ENCODE data around the gene NIPAL3.
"Not testable (repeated sequence)": the region's sequence is repeated elsewhere in the genome, so short reads cannot be mapped to it uniquely, and the experiment has no call there.

NIPAL3 gene

DNA sequence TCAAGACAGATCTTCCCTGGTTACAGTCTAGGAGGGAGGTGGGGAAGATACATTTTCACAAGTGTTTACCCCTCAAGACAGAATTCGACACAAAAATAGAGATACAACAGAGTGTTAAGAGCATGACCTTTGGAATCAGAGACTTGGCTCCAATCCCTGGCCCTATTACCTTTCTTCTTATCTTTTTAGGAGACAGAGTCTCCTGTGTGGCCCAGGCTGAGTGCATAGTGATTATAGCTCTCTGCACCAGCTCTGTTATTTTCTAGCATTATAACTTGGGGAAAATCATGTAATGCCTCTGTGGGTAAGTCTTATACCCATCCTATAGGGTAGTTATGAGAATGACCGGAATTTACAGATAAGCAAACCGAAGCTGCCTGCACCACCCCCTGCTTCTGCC, 9.8 kb downstream of the NIPAL3 start:
- DNase-seq: no peak

DNA sequence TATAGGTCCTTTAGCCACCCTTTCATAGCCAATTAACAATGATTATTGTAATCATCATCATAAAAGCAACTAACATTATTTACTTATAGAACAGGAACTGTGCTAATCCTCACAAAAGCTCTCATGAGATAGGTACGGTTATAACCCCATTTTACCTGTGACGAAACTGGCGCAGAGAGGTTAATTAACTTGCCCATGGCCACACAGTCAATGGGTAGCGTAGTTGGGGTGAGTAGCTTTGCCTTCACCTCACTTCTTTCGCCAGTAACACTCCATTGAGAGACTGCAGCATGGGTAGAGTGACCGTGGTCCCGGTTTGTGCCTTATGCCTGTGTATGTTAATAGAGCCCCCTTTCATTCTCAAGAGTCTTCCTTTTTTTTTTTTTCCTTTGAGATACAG, 10.3 kb downstream of the NIPAL3 start:
- no peak for DNase-seq

DNA sequence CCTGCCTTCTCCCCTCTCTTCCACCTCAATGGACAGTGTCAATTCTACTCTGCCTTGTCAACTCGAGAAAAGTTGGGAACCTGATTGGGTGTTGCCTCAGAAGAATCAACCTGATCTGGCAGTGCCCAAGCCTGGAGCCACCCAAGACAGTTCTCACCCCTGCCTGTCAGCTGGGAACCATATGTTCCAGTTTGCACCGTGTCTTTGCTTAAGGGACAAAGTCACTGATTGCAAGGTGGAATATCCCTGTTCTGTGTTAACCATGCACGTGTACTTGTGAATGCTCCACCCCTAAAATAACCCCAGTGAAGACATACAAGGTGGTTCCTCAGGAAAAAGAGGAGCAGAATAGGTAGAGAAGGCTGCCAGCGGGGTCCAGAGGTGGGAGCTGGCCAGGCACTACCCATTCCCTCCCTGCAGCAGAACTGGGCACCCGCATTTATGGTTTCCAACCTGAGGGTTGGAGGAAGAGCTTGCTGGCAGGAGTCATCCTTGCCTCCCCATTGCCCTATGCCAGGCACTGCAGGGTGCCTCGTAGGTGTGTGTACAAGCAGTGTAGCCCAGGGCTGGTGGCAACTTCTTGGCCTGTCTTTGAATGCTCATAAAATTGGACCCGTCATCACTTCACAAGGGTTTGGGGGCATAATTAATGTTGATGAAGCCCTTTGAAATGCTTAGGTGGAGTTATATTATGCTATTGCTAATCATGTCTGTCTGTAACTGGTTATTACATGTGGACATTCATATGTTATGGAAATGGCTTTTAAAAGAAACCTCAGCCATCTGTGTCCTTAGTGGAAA, 11.3 kb downstream of the NIPAL3 start:
- no peak for DNase-seq

DNA sequence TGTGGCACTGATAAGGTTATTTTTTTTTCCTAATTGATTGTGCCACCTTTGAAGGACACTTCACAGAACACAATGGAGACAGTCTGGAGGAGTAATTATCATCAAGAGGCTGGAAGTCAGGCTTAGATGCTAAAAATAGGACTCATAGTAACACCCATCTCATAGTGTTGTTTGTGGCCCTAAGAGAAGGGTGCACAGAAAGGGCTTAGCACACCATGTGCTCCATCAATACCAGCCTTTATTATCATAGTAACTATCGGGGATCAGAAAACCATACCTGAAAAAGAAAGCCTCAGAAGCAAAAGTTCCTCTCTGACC, 11.9 kb downstream of the NIPAL3 start:
- DNase-seq: no peak

DNA sequence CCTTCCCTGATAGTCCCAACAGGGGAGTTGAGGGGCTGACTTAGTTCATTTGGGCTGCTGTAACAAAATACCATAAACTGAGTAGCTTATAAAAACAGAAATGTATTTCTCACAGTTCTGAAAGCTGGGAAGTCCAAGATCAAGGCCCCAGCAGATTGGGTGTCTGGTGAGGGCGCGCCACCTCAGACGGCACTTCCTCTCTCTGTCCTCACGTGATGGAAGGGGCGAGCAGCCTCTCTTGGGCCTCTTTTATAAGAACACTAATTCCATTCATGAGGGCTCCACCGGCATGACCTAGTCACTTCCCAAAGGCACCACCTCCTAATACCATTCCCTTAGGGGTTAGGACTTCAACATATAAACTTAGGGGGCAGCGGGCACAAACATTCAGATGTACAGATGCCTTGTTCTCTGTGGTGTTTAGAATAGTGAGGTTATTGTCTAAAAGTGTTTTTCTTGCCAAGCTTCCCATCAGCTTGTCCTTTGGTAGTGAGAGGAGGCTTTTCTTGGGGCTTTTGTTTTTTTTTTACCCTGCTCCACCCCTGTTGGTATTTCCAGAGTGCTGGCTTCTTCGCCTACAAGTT, 20.3 kb downstream of the NIPAL3 start:
- no peak for DNase-seq

DNA sequence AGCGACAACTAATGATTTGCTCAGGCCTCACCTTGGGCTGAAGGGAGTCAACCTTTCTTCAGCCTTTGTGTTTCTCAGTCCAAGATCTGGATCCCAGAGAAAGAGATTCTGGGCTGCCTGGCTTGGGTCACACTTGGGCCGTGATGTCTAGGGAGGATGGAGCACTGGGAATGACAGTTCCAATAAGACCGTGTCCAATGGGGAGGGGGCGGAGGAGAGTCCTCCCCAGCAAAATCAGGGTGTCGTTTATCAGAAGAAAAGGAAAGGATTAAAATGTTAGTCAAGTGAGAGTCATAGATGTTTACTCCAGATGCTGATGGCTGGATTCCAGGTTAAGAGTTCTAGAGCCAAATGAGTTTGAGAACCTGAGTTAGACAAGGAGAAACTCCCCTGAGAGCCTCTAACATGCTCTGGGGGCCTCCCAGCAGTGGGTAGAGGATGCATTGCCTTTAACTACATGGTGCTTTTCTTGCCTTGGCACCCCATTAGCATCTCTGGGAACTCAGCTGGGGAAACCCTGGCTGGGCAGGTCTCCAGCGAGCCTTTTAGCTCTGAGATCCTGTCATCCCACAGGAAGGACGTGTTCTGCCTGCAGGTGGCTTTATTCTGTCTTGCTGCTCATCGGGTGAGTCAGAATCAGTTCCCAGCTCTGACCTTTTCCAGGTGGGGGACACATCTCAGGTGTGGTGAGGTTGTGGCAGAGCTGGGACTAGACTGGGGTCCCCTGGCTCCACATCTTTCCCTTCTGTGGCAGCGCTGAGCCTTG, 22.2 kb downstream of the NIPAL3 start:
- DNase-seq: no peak

DNA sequence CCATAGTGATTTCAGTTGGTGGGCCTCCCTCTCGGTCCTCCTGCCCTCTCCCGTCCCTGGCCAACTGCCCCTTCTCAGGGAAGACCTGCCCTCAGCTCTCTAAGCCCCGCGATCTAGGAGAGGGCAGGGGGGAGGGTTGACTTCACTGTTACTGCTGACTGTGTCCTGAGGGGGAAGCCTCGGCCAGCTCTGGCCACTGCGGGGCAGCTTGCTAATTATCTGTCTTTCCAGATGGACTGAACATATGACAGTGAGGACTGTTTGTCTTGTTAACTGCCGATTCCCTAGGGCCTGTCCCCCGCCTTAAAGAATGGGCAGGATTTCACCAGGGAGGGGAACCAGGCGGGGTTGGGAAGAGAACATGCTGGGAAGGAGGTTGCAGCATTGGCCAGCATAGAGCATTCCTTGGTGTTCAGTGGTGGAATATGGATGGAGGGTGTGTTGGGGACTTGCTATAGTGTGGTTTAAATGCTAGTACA, 22.9 kb downstream of the NIPAL3 start:
- DNase-seq: no peak

DNA sequence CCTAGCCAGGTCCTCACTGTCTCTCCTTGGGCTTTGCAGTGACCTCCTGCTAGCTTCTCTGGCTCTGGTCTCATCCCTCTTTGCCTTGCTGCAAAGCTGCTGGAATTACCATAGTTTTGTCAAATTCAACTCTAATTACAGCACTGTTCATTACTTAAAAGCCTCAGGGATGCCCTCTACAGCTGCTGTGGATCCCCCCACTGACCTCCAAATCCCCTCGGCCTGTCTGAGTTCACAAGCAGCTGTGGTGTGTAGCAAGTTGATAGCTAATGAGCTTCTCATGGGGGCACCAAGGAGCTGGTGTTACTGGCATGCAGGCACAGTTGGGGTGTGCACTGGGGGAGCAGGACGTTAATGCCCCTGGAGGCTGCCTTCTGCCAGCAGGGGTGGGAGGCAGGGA, 24.8 kb downstream of the NIPAL3 start:
- no peak for DNase-seq

DNA sequence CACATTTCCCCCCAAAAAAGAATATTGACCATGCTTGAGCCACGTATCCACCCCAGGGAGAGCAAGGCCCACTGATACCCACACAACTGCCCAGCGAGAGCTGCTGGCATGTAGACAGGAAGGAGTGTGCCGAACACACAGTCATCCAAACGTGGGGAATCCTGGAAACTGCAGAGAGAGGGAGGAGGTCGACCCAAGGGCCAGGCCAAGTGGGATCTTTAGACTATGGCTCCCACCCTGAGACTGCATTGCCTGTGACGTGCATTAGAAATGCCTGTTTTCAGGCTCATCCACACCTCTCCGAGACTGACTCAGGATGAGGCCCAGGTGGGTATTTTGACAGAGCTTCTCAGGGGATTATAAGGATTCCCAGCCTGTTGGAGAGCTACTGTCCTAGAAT, 25.9 kb downstream of the NIPAL3 start:
- DNase-seq: no peak

DNA sequence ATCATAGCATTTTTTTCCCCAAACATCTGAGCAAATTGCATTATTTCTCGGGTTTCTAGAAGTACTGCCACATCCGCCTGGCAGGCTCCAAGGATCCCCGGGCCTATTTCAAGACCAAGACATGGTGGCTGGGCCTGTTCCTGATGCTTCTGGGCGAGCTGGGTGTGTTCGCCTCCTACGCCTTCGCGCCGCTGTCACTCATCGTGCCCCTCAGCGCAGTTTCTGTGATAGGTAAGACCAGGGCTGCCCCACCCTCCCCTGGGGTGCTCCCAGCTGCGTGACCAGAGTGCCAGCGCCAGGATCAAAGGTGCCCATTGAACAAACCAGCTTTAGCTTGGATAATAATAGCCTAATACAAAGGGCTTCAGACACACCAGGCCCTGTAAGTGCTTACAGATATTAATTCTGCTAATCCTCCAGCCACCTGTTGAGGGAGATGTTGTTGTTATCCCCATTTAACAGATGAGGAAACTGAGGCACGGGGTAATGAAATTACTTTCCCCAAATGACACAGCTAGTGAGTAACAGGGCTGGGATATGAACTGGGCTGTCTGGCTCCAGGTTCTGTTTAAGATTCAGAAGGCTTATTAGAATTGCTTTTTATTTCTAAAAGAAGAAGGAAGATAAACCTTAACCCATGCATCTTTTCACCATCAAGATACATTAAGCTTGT, 26.5 kb downstream of the NIPAL3 start:
- no peak for DNase-seq

DNA sequence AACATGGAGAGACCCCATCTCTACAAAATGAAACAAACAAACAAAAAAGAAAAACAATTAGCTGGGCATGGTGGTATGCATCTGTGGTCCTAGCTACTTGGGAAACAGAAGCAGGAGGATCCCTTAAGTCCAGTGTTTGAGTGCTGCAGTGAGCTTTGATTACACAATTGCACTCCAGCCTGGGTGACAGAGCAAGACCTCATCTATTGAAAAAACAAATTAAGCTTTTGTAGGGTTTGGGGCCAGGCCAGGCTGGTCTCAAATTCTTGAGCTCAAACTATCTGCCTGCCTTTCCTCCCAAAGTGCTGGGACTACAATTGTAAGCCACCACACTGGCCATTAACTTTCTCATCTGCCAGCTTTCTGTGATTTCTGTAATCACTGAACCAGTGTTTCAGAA, 27.2 kb downstream of the NIPAL3 start:
- DNase-seq: no peak

DNA sequence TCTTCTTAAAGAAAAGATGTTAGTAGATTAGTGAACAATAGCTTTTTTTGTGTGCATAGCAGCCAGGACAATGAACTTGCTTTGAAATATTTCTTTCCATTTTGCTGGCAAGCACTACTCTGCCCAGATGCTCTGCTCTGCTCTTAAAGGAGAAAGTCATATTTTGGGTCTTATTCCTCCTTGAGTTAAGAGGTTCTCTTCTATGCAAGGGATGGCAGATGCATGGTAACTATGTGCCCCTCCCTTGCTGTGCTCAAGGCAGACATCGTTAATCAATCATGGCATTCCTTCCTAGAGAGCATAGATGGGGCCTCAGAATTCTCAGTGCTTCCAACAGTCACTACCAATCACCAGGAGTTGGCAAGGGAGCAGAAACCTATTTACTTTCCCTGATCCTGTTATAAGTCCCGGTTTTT, 27.6 kb downstream of the NIPAL3 start:
- DNase-seq: no peak

DNA sequence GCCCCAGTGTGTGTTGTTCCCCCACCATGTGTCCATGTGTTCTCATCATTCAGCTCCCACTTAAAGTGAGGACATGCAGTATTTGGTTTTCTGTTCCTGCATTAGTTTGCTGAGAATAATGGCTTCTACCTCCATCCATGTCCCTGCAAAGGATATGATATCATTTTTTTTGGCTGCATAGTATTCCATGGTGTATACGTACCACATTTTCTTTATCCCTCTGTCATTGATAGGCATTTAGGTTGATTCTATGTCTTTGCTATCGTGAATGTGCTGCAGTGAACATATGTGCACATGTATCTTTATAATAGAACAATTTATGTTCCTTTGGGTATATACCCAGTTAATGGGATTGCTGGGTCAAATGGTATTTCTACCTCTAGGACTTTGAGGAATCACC, 30.8 kb downstream of the NIPAL3 start:
- DNase-seq: not testable (repeated sequence)

DNA sequence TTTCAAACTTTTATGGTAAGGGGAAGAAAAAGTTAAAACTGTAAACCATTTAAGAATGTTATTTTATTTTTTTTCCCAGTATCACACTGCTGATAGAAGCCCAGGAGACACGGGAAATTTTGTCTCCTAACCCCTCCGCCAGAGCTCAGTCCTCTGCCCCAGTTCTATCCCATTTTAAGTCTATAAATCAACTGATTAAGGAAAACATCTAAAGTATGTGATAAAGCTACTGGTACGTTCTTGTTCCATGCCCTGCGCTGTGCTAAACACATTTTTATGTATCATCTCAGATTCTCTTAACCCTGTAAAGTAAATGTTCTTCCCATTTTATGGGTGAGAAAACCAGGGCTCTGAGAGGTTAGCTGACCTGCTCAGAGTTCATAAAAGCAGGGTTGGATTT, 34.7 kb downstream of the NIPAL3 start:
- no peak for DNase-seq

DNA sequence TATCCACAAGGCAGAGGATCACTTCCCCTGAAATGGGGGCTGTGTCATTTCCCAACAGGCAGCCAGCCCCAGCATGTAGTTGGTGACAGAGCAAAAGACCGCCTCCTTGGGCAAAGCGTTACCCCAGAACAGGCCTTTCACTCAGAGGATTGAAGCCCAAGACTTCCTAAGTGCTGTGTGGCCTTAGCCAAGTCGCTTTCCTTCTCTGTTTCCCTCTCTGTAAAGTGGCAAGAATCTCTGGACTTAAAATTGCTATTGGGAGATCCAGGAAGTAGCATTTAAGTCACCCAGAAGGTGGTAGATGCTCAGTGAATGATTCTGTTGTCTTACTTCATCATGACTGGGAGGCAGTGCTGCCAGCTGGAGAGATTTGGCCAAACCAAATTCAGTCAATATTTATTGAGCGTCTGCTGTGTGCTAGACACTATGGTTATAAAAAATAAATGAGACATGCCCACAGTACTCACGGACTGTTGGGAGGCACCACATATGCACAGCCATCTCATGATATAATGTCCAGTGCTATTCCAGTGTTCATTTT, 35.3 kb downstream of the NIPAL3 start:
- no peak for DNase-seq

DNA sequence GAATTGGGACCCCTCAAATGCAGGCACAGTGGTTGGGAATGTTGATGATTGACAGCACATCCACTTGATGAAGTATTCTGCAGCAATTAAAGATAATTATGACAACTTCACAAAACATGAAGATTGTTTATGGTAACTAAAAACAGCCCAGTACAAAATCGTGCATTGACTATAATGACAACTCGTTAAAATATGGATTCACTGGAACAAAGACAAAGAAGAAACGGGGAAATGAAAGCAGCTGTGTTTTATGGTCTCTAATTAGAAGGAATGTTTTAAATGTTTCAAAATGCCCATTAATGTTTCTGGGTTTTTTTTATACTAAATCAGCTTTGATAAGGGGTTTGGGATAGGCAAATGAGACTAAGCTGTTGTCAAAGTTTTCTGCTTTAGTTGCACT, 36.1 kb downstream of the NIPAL3 start:
- DNase-seq: no peak

DNA sequence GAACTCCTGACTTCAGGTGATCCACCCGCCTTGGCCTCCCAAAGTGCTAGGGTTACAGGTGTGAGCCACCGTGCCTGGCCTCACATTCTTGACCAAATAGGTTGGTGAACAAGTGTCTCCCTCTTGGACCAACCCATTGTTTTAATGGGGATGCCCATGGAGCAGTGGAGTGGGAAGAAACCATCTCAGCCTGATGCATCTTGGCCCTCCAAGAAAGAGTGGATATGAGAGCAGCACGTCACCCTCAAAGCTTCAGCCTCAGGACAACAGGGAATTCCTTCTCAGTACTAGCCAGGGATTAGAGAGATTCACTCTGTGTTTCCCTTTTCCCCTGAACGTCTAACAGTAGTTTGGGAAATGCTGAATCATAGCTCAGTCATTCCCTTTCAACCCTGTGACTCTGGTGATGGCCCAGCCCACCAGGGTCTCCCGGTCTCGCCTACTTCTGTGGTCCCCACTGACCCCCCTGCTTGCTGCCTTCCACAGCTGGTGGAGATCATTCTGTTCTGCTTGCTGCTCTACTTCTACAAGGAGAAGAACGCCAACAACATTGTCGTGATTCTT, 37.4 kb downstream of the NIPAL3 start:
- no peak for DNase-seq

DNA sequence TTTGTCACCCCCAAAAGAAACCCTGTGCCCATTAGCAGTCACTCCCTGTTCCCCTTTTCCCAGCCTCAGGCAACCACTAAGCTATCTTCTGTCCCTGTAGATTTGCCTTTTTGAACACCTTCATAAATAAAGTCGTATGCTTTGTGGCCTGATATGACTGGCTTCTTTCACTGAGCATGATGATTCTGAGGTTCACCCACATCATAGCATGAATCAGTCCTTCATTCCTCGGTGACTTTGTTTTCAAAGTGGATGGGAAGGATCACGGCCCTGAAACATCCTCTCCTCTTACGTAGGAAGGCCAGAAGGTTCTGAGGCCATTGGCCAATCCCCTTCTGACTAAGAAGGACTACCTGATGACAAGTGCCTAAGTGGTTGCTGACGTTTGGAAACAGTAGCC, 39.1 kb downstream of the NIPAL3 start:
- no peak for DNase-seq

DNA sequence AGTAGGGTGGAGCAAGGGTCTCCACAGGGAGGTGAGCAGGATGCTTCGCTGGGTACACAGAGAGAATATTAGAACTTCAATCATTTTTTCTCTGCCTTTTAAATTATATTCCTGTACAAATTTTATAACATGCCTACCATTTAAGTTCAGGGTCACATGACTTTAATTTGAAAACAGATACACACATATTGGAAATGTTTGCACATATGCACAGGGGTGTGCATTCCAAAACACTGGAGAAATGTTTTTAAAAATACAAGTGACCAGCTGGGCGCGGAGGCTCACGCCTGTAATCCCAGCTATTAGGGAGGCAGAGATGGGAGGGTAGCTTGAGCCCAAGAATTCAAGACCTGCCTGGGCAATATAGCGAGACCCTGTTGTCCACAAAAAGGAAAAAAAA, 39.7 kb downstream of the NIPAL3 start:
- DNase-seq: no peak

DNA sequence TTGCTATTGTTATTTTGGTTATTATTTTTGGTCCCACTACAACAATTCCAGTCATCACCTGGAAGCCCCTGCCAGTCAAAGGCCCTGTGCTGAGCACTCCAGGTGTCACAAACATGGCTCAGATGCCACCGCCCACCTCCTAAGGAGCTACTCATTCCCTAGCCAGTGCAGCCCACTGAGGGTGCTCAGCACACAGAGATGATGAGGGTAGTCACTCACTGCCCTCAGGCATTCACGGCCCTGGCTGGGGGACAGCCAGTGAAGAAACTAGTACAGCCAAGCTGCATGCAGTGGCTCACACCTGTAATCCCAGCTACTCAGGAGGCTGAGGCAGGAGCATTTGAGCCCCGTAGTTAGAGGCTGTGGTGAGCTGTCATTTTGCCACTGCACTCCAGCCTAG, 42.3 kb downstream of the NIPAL3 start:
- no peak for DNase-seq

DNA sequence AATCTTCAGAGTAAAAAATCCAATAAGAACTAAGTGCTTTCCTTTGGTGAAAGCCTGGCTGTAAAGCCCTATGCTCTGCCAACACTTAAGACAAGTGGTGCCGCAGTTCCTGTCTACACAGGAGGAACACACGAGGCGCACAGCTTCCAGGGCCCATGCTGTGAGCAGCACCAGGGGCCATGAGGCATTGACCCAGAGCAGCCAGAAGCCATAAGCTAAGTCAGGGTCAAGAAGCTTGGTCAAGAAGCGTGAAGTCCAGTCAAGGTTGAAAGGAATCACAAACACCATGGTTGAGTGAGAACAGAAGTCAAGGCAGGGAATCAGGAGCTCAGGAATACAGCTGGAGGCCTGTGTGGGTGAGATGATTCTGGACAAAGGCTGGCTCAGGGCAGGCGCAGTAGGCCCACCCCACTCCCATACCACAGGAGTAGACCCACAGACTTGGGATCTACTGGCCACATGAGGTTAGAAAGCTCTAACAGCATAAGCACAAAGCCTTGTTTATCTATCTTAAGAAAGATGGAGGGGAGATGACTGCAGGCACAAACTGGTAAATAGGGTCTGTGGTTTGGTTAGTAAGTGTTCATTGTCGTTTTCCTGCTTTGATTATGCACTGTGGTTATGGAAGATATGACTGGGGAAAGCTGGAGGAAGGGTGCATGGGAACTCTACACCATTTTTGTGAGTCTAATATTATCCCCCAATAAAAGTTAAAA, 44.1 kb downstream of the NIPAL3 start:
- DNase-seq: no peak

DNA sequence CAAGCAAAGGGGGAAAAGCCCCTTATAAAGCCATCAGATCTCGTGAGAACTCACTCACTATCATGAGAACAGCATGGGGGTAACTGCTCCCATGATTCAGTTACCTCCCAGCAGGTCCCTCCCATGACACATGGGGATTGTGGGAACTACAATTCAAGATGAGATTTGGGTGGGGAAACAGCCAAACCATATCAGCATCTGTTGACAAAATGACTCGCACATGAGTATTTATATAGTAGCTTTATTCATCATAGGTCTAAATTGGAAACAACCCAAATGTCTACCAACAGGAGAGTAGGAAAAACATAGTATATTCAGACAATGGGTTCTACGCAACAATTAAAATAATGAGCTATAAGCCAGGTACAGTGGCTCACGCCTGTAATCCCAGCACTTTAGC, 46.5 kb downstream of the NIPAL3 start:
- DNase-seq: not testable (repeated sequence)
